Panc1 (cell line): ENCODE results near the gene FAM228B. TPM values are rescaled to one million over a fixed set of nuclear protein-coding genes. Genes with fewer than 3 reads are reported as not detected.

Experiments
- ATAC-seq: fragments of 200-7000 bp; cut with Tn5 transposase; 2 replicates; pipeline ENCODE4 v1.9.1; 2020; ENCODE audit warnings: mild to moderate bottlenecking, moderate library complexity
- BruUV-seq: library from RNA; stranded (reverse); fragments of 400-500 nt; replicated peaks from 2 replicates; lab custom pipeline; 2021; lab: Mats Ljungman, UMichigan
- CTCF ChIA-PET: fragments of 300-600 bp; sonication (Branson Sonifier 250); formaldehyde crosslinking; loops from one replicate; lab custom pipeline; 2022; ENCODE audit warnings: antibody characterized with exemption; lab: Charles Lee
- POLR2A ChIA-PET: fragments of 300-600 bp; sonication (Branson Sonifier 250); formaldehyde crosslinking; loops from one replicate; lab custom pipeline; 2022; ENCODE audit warnings: antibody characterized with exemption; lab: Charles Lee
- DNase-seq: peaks from one replicate; pipeline ENCODE4 v3.0.0-alpha.2; 2010; ENCODE audit warnings: low read depth, low spot score
- H3K27ac ChIP-seq: 2 replicates; pipeline ENCODE4 v1.5.1; 2011; ENCODE audit warnings: mild to moderate bottlenecking, low read length, inconsistent platforms
- H3K27me3 ChIP-seq: fragments of 200-500 bp; sonication (Bioruptor generic); 2 replicates; pipeline ENCODE4 v1.6.0; 2014; ENCODE audit warnings: low read length, inconsistent platforms; ENCODE audit not compliant: control insufficient read depth, insufficient read depth
- H3K36me3 ChIP-seq: fragments of 200-500 bp; sonication (Bioruptor generic); 2 replicates; pipeline ENCODE4 v1.5.1; 2014; ENCODE audit warnings: inconsistent platforms, mild to moderate bottlenecking, low read length, moderate library complexity; ENCODE audit not compliant: control insufficient read depth, insufficient read depth
- H3K4me1 ChIP-seq: 2 replicates; pipeline ENCODE4 v1.5.1; 2011; ENCODE audit warnings: inconsistent platforms, mild to moderate bottlenecking, low read length, moderate library complexity; ENCODE audit not compliant: control insufficient read depth, insufficient read depth
- H3K4me3 ChIP-seq, 2 experiments: 2 replicates each; pipeline ENCODE4 v1.5.1; 2011 to 2012; ENCODE audit warnings: low read depth in 2 of 2, low read length in 2 of 2, mild to moderate bottlenecking in 2 of 2, inconsistent platforms in 1 of 2, moderate library complexity in 1 of 2
- H3K9me3 ChIP-seq: fragments of 200-500 bp; sonication (Bioruptor generic); 2 replicates; pipeline ENCODE4 v1.5.1; 2014; ENCODE audit warnings: low read depth, mild to moderate bottlenecking, inconsistent platforms, low read length, moderate library complexity; ENCODE audit not compliant: control insufficient read depth, insufficient read depth
- POLR2AphosphoS5 ChIP-seq: IDR thresholded peaks from 2 replicates; pipeline ENCODE4 v1.6.1; 2012; ENCODE audit warnings: mild to moderate bottlenecking, low read depth, low read length, moderate library complexity
- SIN3A ChIP-seq: IDR thresholded peaks from 2 replicates; pipeline ENCODE4 v1.6.1; 2012; ENCODE audit warnings: low read depth, mild to moderate bottlenecking, low read length, moderate library complexity, borderline replicate concordance; ENCODE audit not compliant: insufficient read depth
- TCF7L2 ChIP-seq: IDR thresholded peaks from 2 replicates; pipeline ENCODE4 v1.6.1; 2011; ENCODE audit warnings: mild to moderate bottlenecking, low read depth, low read length, inconsistent platforms
- in situ Hi-C: cut with HindIII; loops from 2 replicates; pipeline ENCODE4 v1.10.0; 2016; ENCODE audit warnings: low sequenced_read_pairs, low pct_unique_long_range_greater_than_20kb
- intact Hi-C: fragments of 100-400 bp; cut with micrococcal nuclease; formaldehyde crosslinking; loops from one replicate; pipeline ENCODE4 v1.10.0; 2022; ENCODE audit not compliant: unreplicated experiment
- total RNA-seq: library from RNA; stranded (reverse); gene quantifications from one replicate; pipeline ENCODE4 v1.2.1, GENCODE V29; 2021; ENCODE audit not compliant: unreplicated experiment
- TF ChIP-seq, protein P1 (sequence below), 2 experiments: IDR thresholded peaks; 2 replicates each; pipeline ENCODE4 v1.6.1; 2011 to 2012; ENCODE audit warnings: low read depth in 2 of 2, control low read depth in 1 of 2, low read length in 1 of 2, mild to moderate bottlenecking in 1 of 2, moderate library complexity in 1 of 2; ENCODE audit not compliant: insufficient read depth in 1 of 2
- TF ChIP-seq, protein P2 (sequence below): fragments of 450-650 bp; IDR thresholded peaks from 2 replicates; pipeline ENCODE4 v1.5.1; 2017; ENCODE audit warnings: mild to moderate bottlenecking

FAM228B gene
- total RNA-seq, 1 experiment from 2014 or later: 23.0 TPM

DNA sequence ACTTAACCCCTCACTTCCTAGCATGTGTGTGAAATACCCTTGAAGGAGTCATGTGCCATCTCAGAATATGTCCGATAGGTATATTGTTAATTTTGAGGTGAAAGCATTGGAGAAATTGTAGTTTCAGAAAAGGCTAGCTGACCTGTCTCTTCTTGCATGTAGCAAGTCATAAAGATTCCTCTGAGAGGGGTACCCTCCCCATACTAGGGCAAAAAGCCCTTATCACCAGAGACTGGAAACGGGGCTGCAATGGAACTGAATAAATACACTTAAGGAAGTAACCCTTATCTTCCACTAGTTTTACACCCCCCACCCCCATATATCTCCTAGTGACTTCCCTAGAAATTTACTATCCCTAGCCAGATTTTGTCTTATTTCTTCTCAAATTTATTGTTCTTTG, 45.4 kb upstream of the FAM228B start:
- peak overlapping the region; percentile 83 for H3K27ac ChIP-seq
- CTCF ChIA-PET: no interaction called here
- TF ChIP-seq, protein P1, sequence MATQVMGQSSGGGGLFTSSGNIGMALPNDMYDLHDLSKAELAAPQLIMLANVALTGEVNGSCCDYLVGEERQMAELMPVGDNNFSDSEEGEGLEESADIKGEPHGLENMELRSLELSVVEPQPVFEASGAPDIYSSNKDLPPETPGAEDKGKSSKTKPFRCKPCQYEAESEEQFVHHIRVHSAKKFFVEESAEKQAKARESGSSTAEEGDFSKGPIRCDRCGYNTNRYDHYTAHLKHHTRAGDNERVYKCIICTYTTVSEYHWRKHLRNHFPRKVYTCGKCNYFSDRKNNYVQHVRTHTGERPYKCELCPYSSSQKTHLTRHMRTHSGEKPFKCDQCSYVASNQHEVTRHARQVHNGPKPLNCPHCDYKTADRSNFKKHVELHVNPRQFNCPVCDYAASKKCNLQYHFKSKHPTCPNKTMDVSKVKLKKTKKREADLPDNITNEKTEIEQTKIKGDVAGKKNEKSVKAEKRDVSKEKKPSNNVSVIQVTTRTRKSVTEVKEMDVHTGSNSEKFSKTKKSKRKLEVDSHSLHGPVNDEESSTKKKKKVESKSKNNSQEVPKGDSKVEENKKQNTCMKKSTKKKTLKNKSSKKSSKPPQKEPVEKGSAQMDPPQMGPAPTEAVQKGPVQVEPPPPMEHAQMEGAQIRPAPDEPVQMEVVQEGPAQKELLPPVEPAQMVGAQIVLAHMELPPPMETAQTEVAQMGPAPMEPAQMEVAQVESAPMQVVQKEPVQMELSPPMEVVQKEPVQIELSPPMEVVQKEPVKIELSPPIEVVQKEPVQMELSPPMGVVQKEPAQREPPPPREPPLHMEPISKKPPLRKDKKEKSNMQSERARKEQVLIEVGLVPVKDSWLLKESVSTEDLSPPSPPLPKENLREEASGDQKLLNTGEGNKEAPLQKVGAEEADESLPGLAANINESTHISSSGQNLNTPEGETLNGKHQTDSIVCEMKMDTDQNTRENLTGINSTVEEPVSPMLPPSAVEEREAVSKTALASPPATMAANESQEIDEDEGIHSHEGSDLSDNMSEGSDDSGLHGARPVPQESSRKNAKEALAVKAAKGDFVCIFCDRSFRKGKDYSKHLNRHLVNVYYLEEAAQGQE (IDR thresholded peaks at IDR 0.05; ENCODE audit: insufficient read depth in 1 of 2, low read depth in 2 of 2, low read length in 1 of 2): no peak
- TF ChIP-seq TCF7L2 (no peak), POLR2AphosphoS5 (no peak), SIN3A (no peak)
- TF ChIP-seq, protein P2, sequence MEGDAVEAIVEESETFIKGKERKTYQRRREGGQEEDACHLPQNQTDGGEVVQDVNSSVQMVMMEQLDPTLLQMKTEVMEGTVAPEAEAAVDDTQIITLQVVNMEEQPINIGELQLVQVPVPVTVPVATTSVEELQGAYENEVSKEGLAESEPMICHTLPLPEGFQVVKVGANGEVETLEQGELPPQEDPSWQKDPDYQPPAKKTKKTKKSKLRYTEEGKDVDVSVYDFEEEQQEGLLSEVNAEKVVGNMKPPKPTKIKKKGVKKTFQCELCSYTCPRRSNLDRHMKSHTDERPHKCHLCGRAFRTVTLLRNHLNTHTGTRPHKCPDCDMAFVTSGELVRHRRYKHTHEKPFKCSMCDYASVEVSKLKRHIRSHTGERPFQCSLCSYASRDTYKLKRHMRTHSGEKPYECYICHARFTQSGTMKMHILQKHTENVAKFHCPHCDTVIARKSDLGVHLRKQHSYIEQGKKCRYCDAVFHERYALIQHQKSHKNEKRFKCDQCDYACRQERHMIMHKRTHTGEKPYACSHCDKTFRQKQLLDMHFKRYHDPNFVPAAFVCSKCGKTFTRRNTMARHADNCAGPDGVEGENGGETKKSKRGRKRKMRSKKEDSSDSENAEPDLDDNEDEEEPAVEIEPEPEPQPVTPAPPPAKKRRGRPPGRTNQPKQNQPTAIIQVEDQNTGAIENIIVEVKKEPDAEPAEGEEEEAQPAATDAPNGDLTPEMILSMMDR: no peak
- H3K9me3 ChIP-seq: no peaks in the 10 kb centered on the region
- H3K36me3 ChIP-seq: peaks cover 15% of the 10 kb centered on the region
- intact Hi-C loops (no loop called here), in situ Hi-C loops (no loop called here)
- H3K27me3 ChIP-seq: no peaks in the 10 kb centered on the region
- ATAC-seq (no peak), DNase-seq (no peak)
- peaks cover 13% of the 10 kb centered on the region; the same call in 1 of the 2 replicates for H3K4me1 ChIP-seq
- POLR2A ChIA-PET: no interaction called here
- peak overlapping the region; percentile 96 to 97 for H3K4me3 ChIP-seq
- TSS peak; percentile 60 for BruUV-seq

DNA sequence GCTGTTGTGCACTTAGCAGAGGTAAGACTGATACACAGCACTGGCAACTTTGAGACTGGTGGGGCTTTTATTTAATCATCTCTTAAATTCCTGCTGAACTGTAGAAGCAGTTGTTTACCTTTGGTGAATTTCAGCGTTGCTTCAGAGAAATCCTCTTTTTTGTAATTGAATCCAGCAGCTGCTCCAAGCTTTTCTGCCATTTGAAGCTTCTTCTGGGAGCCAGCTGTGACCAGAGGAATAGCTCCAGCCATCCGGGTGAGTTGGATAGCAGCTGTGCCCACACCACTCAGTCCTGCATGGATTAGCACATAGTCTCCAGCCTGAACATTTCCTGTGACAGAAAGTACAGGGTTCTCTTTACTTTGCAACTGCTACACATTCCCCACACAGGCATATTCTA, 42.6 kb upstream of the FAM228B start:
- BruUV-seq: no TSS peak
- DNase-seq (no peak), ATAC-seq (no peak)
- CTCF ChIA-PET: no interaction called here
- in situ Hi-C loops (no loop called here), intact Hi-C loops (loop anchor here (5.0 to 10.0 kb wide), 2 partner anchors 84 to 93 kb away; no protein-coding TSS in a partner anchor)
- H3K9me3 ChIP-seq: no peaks in the 10 kb centered on the region
- no peak overlapping the region for H3K4me3 ChIP-seq
- H3K4me1 ChIP-seq: peaks cover 22% of the 10 kb centered on the region
- no peaks in the 10 kb centered on the region for H3K27me3 ChIP-seq
- no peak overlapping the region for H3K27ac ChIP-seq
- H3K36me3 ChIP-seq: peaks cover 5% of the 10 kb centered on the region; the same call in 1 of the 2 replicates
- POLR2A ChIA-PET: no interaction called here
- TF ChIP-seq, protein P1 (IDR thresholded peaks at IDR 0.05; ENCODE audit: insufficient read depth in 1 of 2, low read depth in 2 of 2, low read length in 1 of 2): no peak
- no peak for TF ChIP-seq SIN3A
- TF ChIP-seq, protein P2: no peak
- no peak for TF ChIP-seq TCF7L2
- no peak for TF ChIP-seq POLR2AphosphoS5
